COR-L47 (cell line): ENCODE results near the gene RAB35.
A peak's percentile ranks its signal among the peaks of the same experiment; 100 is the strongest.

Experiments
- DNase-seq: peaks from one replicate; lab custom pipeline; 2025; lab: John Stamatoyannopoulos, UW

Gene RAB35

GRCh38 chr12:120132863-120133385 lies 16.4 kb upstream of the RAB35 start:
- no peak for DNase-seq

GRCh38 chr12:120132054-120132836 lies 15.7 kb upstream of the RAB35 start:
- DNase-seq = peak; percentile 45

GRCh38 chr12:120131116-120131515 lies 14.6 kb upstream of the RAB35 start:
- DNase-seq = no peak

GRCh38 chr12:120130011-120130410 lies 13.5 kb upstream of the RAB35 start:
- no peak for DNase-seq

GRCh38 chr12:120126635-120127005 lies 10.1 kb upstream of the RAB35 start:
- no peak for DNase-seq

GRCh38 chr12:120125792-120126634 lies 9.5 kb upstream of the RAB35 start:
- no peak for DNase-seq

- DNase-seq = no peak
Measured at GRCh38 chr12:120125029-120125428, 8.5 kb upstream of the RAB35 start.

GRCh38 chr12:120121766-120122293 lies 5.3 kb upstream of the RAB35 start:
- DNase-seq = no peak

GRCh38 chr12:120121343-120121742 lies 4.8 kb upstream of the RAB35 start:
- no peak for DNase-seq

- DNase-seq = no peak
Measured at GRCh38 chr12:120119271-120119973, 2.9 kb upstream of the RAB35 start.

GRCh38 chr12:120118321-120119061 lies 1.9 kb upstream of the RAB35 start:
- DNase-seq = no peak

- no peak for DNase-seq
Measured at GRCh38 chr12:120117961-120118320, 1.4 kb upstream of the RAB35 start.

- peak; percentile 89 for DNase-seq
Measured at GRCh38 chr12:120116792-120117651, 469 bp upstream of the RAB35 start.

- peak; percentile 29 for DNase-seq
Measured at GRCh38 chr12:120115692-120116440, 687 bp downstream of the RAB35 start.

GRCh38 chr12:120115066-120115465 lies 1.5 kb downstream of the RAB35 start:
- no peak for DNase-seq

- DNase-seq = no peak
Measured at GRCh38 chr12:120110550-120111501, 5.7 kb downstream of the RAB35 start.

- no peak for DNase-seq
Measured at GRCh38 chr12:120109570-120110267, 6.8 kb downstream of the RAB35 start.

- no peak for DNase-seq
Measured at GRCh38 chr12:120106151-120106550, 10.4 kb downstream of the RAB35 start.
